CD8-positive, alpha-beta memory T cell (primary cell): ENCODE data around the gene COL25A1. TPM values are rescaled to one million over a fixed set of nuclear protein-coding genes. Genes with fewer than 3 reads are reported as not detected.

Source experiments
- CTCF ChIA-PET: fragments of 350-600 bp; sonication (Branson Sonifier 250); formaldehyde crosslinking; loops from one replicate; lab custom pipeline; 2021; ENCODE audit warnings: antibody characterized with exemption; lab: Charles Lee
- POLR2A ChIA-PET: fragments of 350-600 bp; sonication (Branson Sonifier 250); formaldehyde crosslinking; loops from one replicate; lab custom pipeline; 2021; ENCODE audit warnings: antibody characterized with exemption; lab: Charles Lee
- DNase-seq, 5 donors: peaks; one replicate each; pipeline versions ENCODE4 v3.0.0 to v3.0.0-alpha.2; 2020 to 2022; ENCODE audit warnings: mixed read lengths in 1 of 5
- H3K27ac ChIP-seq: one replicate; pipeline ENCODE4 v1.7.0; 2013; ENCODE audit warnings: low read depth, mild to moderate bottlenecking, low read length, moderate library complexity
- H3K27me3 ChIP-seq: 2 replicates; pipeline ENCODE4 v1.7.0; 2013; ENCODE audit warnings: low read length, mild to moderate bottlenecking; ENCODE audit not compliant: insufficient read depth, poor library complexity, severe bottlenecking
- H3K36me3 ChIP-seq: 2 replicates; pipeline ENCODE4 v1.7.0; 2013; ENCODE audit warnings: mild to moderate bottlenecking, low read length, moderate library complexity; ENCODE audit not compliant: insufficient read depth
- H3K4me1 ChIP-seq: 2 replicates; pipeline ENCODE4 v1.7.0; 2013; ENCODE audit warnings: mild to moderate bottlenecking, low read length, moderate library complexity; ENCODE audit not compliant: insufficient read depth
- H3K4me3 ChIP-seq: 2 replicates; pipeline ENCODE4 v1.7.0; 2013; ENCODE audit warnings: mild to moderate bottlenecking, low read length
- H3K9me3 ChIP-seq: 2 replicates; pipeline ENCODE4 v1.7.0; 2013; ENCODE audit warnings: mild to moderate bottlenecking, low read length
- H3K27ac Mint-ChIP-seq, 8 donors: one replicate each; pipeline ENCODE4 v1.8.0; 2020 to 2021; ENCODE audit warnings: mixed read lengths in 8 of 8, mild to moderate bottlenecking in 6 of 8, inconsistent platforms in 3 of 8, moderate library complexity in 3 of 8
- H3K27me3 Mint-ChIP-seq, 2 donors: one replicate each; pipeline ENCODE4 v1.8.0; 2020 to 2021; ENCODE audit warnings: mixed read lengths in 2 of 2, mild to moderate bottlenecking in 1 of 2, moderate library complexity in 1 of 2
- H3K36me3 Mint-ChIP-seq, 3 donors: one replicate each; pipeline ENCODE4 v1.8.0; 2020 to 2021; ENCODE audit warnings: mixed read lengths in 3 of 3, inconsistent platforms in 1 of 3, mild to moderate bottlenecking in 1 of 3
- H3K4me1 Mint-ChIP-seq, 3 donors: one replicate each; pipeline ENCODE4 v1.8.0; 2020 to 2021; ENCODE audit warnings: mixed read lengths in 3 of 3, inconsistent platforms in 1 of 3, mild to moderate bottlenecking in 1 of 3
- H3K4me3 Mint-ChIP-seq, 7 donors: one replicate each; pipeline ENCODE4 v1.8.0; 2020 to 2021; ENCODE audit warnings: mixed read lengths in 7 of 7, mild to moderate bottlenecking in 6 of 7, moderate library complexity in 4 of 7, inconsistent platforms in 2 of 7
- H3K9me3 Mint-ChIP-seq, 5 donors: one replicate each; pipeline ENCODE4 v1.8.0; 2020 to 2022; ENCODE audit warnings: mixed read lengths in 5 of 5, mild to moderate bottlenecking in 3 of 5, moderate library complexity in 2 of 5, inconsistent platforms in 1 of 5
- polyA plus RNA-seq: library from polyadenylated mRNA; unstranded; fragments of 300-500 nt; fragmentation: Illumina TruSeq; gene quantifications from one replicate; pipeline ENCODE4 v1.2.3, GENCODE V29; 2021
- total RNA-seq, 2 experiments: library from RNA; stranded (reverse); gene quantifications; one replicate each; pipeline ENCODE4 v1.2.3, GENCODE V29; 2021

COL25A1 gene
- total and polyA plus RNA-seq, 3 experiments from 2014 or later = not detected

GRCh38 chr4:108979759-108980158, 322.7 kb downstream of the COL25A1 start:
- Mint-ChIP-seq H3K36me3 (no peaks in the 10 kb centered on the region), H3K27ac (no peak overlapping the region), H3K4me3 (no peak overlapping the region), H3K9me3 (no peaks in the 10 kb centered on the region), H3K4me1 (no peaks in the 10 kb centered on the region), H3K27me3 (peaks cover 0 to 12% of the 10 kb centered on the region in 2 donors)
- ChIA-PET CTCF (no interaction called here), POLR2A (no interaction called here)
- no peaks in the 10 kb centered on the region for H3K4me1 ChIP-seq
- H3K27ac ChIP-seq = no peak overlapping the region
- no peaks in the 10 kb centered on the region for H3K9me3 ChIP-seq
- H3K4me3 ChIP-seq = no peak overlapping the region
- no peaks in the 10 kb centered on the region for H3K27me3 ChIP-seq
- DNase-seq = no peak
- H3K36me3 ChIP-seq = no peaks in the 10 kb centered on the region

DNA sequence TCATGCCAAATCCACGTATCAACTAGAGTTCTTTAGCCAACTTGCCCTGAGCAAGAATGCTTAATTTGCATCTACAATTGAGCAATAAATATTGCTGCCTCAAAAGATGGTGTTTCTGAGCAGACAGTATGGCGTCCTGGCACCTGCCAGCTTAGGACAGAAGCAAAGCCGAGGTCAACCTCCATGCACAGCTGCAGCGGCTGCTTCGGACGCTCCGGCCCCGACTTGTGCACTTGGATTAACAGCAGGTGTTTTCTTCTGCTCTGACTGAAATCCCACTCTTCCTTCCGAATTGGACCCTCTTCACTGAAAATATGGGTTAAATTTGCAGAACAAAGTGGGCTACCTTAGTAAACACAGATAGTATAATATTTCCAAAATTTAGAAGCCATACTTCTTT, 324.4 kb downstream of the COL25A1 start:
- no peak overlapping the region for H3K27ac Mint-ChIP-seq
- peaks cover 0 to 2% (median 1%) of the 10 kb centered on the region in 3 donors for H3K4me1 Mint-ChIP-seq
- Histone ChIP-seq H3K9me3 (no peaks in the 10 kb centered on the region), H3K4me1 (no peaks in the 10 kb centered on the region), H3K36me3 (no peaks in the 10 kb centered on the region), H3K27ac (no peak overlapping the region), H3K4me3 (no peak overlapping the region), H3K27me3 (no peaks in the 10 kb centered on the region)
- no peaks in the 10 kb centered on the region for H3K36me3 Mint-ChIP-seq
- no peak overlapping the region for H3K4me3 Mint-ChIP-seq
- POLR2A ChIA-PET = no interaction called here
- DNase-seq = peak in 1 of 5 donors; percentile 38
- no peaks in the 10 kb centered on the region for H3K9me3 Mint-ChIP-seq
- peaks cover 0 to 12% of the 10 kb centered on the region in 2 donors for H3K27me3 Mint-ChIP-seq
- CTCF ChIA-PET = no interaction called here

- no peak for DNase-seq
- Histone ChIP-seq H3K27ac (peak overlapping the region; percentile 17), H3K36me3 (no peaks in the 10 kb centered on the region), H3K4me1 (peaks cover 5% of the 10 kb centered on the region), H3K4me3 (no peak overlapping the region), H3K9me3 (no peaks in the 10 kb centered on the region), H3K27me3 (no peaks in the 10 kb centered on the region)
- H3K27me3 Mint-ChIP-seq = no peaks in the 10 kb centered on the region
- H3K36me3 Mint-ChIP-seq = no peaks in the 10 kb centered on the region
- no peaks in the 10 kb centered on the region for H3K9me3 Mint-ChIP-seq
- POLR2A ChIA-PET = no interaction called here
- peaks cover 0 to 9% (median 4%) of the 10 kb centered on the region in 3 donors for H3K4me1 Mint-ChIP-seq
- CTCF ChIA-PET = no interaction called here
- H3K4me3 Mint-ChIP-seq = no peak overlapping the region
- no peak overlapping the region for H3K27ac Mint-ChIP-seq
These were observed 329.7 kb downstream of the COL25A1 start for GRCh38 chr4:108972613-108973283.

GRCh38 chr4:108971473-108971872, 331.0 kb downstream of the COL25A1 start:
- no peak overlapping the region for H3K4me3 Mint-ChIP-seq
- no peaks in the 10 kb centered on the region for H3K9me3 ChIP-seq
- no peaks in the 10 kb centered on the region for H3K9me3 Mint-ChIP-seq
- no peak overlapping the region for H3K27ac ChIP-seq
- ChIA-PET POLR2A (no interaction called here), CTCF (no interaction called here)
- no peak overlapping the region for H3K4me3 ChIP-seq
- no peak for DNase-seq
- H3K27ac Mint-ChIP-seq = no peak overlapping the region
- H3K27me3 ChIP-seq = no peaks in the 10 kb centered on the region
- peaks cover 0 to 9% (median 4%) of the 10 kb centered on the region in 3 donors for H3K4me1 Mint-ChIP-seq
- H3K4me1 ChIP-seq = peaks cover 5% of the 10 kb centered on the region
- H3K36me3 ChIP-seq = no peaks in the 10 kb centered on the region
- H3K27me3 Mint-ChIP-seq = peaks cover 0 to 2% of the 10 kb centered on the region in 2 donors
- H3K36me3 Mint-ChIP-seq = no peaks in the 10 kb centered on the region

DNA sequence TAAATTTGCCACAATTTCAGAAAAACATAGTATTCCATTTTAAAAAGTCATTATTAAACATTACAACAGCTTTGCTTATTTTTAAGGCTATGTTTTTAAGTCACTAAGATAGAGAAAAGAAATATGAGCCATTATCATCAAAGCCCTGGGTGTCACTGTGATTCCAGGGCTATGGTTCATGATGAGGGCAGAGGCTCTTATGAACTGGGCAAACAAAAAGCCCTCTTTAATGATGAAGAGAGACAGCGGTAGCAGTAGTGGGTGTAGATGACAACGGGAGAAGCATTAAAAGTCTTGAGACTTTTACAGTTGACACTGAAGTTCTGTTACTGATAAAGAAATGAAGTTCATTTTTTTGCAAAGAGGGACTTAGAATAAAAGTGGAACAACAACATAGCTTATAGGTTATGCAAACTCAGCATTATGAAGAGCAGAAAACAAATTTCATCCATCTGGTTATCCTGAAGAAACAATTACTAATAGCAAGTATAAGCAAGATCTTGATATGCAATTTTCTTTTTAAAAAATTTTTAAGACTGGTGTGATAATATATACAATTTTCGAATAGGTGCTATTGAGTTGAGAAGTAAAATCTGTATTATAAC, 336.9 kb downstream of the COL25A1 start:
- Mint-ChIP-seq H3K27ac (no peak overlapping the region), H3K36me3 (no peaks in the 10 kb centered on the region), H3K4me1 (no peaks in the 10 kb centered on the region), H3K4me3 (no peak overlapping the region), H3K9me3 (no peaks in the 10 kb centered on the region), H3K27me3 (peaks cover 0 to 2% of the 10 kb centered on the region in 2 donors)
- Histone ChIP-seq H3K27me3 (no peaks in the 10 kb centered on the region), H3K4me1 (no peaks in the 10 kb centered on the region), H3K4me3 (no peak overlapping the region), H3K27ac (no peak overlapping the region), H3K36me3 (no peaks in the 10 kb centered on the region), H3K9me3 (no peaks in the 10 kb centered on the region)
- POLR2A ChIA-PET = no interaction called here
- CTCF ChIA-PET = no interaction called here
- no peak for DNase-seq

DNA sequence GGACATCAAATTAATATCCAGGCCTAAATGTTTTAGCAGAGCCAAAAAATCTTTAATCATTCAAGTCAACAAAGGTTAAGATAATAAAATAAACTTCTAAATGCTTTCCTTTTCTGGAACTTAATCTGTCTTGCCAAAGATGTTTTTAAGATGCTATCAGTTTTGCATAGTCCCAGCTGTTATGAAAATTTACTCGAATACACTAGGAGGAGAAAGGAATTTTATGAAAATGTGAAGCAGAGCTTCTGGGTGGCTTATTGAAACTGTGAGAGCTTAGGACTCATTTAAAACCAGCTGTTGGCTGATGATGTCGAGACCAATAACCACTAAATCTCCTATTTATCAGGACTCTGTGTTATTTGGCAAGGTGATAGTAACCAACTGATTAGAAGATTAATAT, 337.4 kb downstream of the COL25A1 start:
- H3K4me3 ChIP-seq = no peak overlapping the region
- Mint-ChIP-seq H3K36me3 (no peaks in the 10 kb centered on the region), H3K27me3 (peaks cover 0 to 2% of the 10 kb centered on the region in 2 donors), H3K9me3 (no peaks in the 10 kb centered on the region), H3K4me1 (no peaks in the 10 kb centered on the region), H3K27ac (no peak overlapping the region), H3K4me3 (no peak overlapping the region)
- H3K9me3 ChIP-seq = no peaks in the 10 kb centered on the region
- DNase-seq = no peak
- ChIA-PET POLR2A (no interaction called here), CTCF (no interaction called here)
- no peaks in the 10 kb centered on the region for H3K27me3 ChIP-seq
- H3K27ac ChIP-seq = no peak overlapping the region
- no peaks in the 10 kb centered on the region for H3K4me1 ChIP-seq
- no peaks in the 10 kb centered on the region for H3K36me3 ChIP-seq

DNA sequence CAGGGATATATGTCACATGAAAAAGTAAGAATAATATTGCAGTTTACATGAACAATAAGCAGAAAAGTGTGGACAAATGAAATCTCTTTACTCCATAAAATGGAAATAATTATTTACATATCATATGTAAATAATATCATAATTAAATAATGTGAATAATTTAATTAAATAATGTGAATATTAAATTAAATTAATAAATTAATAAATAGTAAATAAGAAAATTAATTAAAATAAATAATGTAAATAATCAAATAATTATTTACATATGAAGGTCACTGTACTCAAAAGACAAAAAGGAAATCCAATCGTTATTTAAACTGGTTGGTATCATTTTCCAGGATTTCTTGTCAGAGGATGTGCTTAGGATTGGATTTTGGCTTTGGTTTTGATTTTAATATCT, 338.5 kb downstream of the COL25A1 start:
- H3K27ac ChIP-seq = no peak overlapping the region
- ChIA-PET POLR2A (no interaction called here), CTCF (no interaction called here)
- no peaks in the 10 kb centered on the region for H3K36me3 ChIP-seq
- Mint-ChIP-seq H3K36me3 (no peaks in the 10 kb centered on the region), H3K4me1 (no peaks in the 10 kb centered on the region), H3K4me3 (no peak overlapping the region), H3K9me3 (no peaks in the 10 kb centered on the region), H3K27me3 (peaks cover 0 to 2% of the 10 kb centered on the region in 2 donors), H3K27ac (no peak overlapping the region)
- H3K4me3 ChIP-seq = no peak overlapping the region
- no peak for DNase-seq
- H3K27me3 ChIP-seq = no peaks in the 10 kb centered on the region
- no peaks in the 10 kb centered on the region for H3K4me1 ChIP-seq
- H3K9me3 ChIP-seq = no peaks in the 10 kb centered on the region

- H3K4me3 ChIP-seq = no peak overlapping the region
- POLR2A ChIA-PET = no interaction called here
- H3K36me3 Mint-ChIP-seq = no peaks in the 10 kb centered on the region
- H3K36me3 ChIP-seq = no peaks in the 10 kb centered on the region
- no peaks in the 10 kb centered on the region for H3K9me3 ChIP-seq
- no peaks in the 10 kb centered on the region for H3K4me1 ChIP-seq
- CTCF ChIA-PET = no interaction called here
- no peak overlapping the region for H3K27ac Mint-ChIP-seq
- peaks cover 0 to 3% (median 0%) of the 10 kb centered on the region in 5 donors for H3K9me3 Mint-ChIP-seq
- no peaks in the 10 kb centered on the region for H3K4me1 Mint-ChIP-seq
- no peaks in the 10 kb centered on the region for H3K27me3 ChIP-seq
- no peak for DNase-seq
- H3K27me3 Mint-ChIP-seq = peaks cover 0 to 1% of the 10 kb centered on the region in 2 donors
- no peak overlapping the region for H3K27ac ChIP-seq
- H3K4me3 Mint-ChIP-seq = no peak overlapping the region
These were observed 343.0 kb downstream of the COL25A1 start for GRCh38 chr4:108959491-108959890.
